Endometrium (tissue), 2 donors: Measurements from ENCODE around the gene MAN1C1.

Experiments used
- FAIRE-seq: peaks from 2 replicates; lab custom pipeline; 2012; peaks lifted over from hg19 to GRCh38; lab: Jason Lieb, UNC
- donor health status: control.
- donor health status: control.

MAN1C1 gene

DNA sequence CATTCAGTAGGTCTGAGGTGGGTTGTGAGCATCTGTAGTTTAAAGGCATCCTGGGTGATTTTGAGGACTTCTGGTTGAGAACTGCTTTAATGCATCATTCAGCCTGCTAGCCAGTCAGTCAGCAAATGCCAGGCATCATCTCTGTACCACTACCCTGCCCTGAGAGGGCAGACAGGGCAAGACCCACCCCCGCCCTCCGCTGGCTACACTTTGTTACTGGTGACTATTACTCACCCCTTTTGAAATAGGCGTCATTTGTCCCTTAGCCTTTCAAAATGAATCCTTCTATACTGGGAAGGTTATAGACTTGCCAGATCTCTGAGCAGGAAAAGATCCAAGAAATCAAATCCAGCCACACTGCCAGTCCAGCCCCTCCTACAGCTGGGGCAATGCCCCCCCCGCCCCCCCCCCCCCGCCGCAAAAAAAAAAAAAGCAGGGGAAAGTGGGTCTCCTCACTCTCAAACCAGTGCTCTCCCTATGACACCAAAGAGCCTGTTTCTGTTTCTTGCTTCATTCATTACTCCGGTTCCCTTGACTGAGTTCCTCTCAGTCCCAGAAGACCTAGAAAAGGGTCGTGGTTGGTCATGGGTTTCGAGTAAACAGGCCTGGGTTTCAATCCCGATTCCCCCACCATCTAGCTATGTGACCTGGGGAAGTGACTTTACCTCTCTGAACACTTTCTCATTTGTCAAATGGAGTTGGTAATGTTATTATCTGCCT lies 187.8 kb downstream of the MAN1C1 start:
- FAIRE-seq, result no peak

DNA sequence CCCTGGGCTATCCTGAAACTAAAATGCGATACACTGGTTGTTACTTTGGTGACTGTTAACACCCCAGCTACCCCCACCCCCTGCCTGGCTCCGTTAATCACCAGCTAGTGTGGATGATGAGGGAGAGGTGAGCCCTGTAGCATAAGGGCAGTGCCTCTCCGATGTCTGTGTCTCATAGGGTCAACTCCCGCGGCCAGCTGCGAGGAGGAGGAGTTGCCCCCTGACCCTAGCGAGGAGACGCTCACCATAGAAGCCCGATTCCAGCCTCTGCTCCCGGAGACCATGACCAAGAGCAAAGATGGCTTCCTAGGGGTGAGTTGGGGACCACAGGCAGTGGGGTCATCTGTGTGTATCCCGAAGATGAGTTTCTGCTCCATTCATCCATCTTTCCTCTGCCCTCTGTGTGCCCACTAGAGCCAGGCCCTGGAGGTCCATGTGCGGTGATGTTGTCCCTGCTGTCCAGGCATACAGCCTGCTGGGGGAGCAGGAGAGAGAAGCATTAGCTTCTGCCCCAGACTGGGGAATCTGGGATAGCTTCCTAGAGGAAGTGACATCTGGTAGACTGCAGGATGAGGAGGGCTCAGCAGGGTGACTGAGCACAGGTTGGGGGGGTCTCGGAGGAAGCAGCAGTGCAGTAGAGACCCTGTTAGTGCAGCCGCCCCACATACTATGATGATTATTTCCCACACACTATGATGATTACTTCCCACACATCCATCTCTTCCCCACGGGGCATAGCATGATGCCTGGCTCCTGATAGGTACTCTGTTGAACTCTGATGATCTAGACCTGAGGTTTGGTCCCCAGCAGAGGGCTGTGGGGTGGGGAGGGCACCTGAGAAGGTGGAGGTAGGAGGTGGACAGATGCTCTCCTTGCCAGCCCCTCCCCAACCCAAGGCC lies 188.6 kb downstream of the MAN1C1 start:
- FAIRE-seq, result no peak

DNA sequence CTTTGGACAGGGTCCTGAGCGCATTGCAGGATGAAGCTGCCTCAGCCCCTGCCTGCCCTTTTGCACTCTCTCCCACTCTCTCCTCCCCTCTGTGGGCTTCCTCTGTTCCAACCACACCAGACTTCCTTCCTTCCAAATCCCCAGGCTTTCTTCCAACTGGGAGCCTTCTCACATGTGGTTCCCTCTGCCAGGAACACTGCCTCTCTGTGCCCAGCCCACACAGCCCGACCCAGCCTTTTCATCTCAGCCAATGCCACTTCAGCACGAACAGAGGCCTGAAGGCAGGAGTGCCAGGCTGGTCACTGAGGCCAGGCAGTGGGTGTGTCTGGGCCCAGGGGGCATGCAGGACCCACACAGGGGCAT lies 189.3 kb downstream of the MAN1C1 start:
- no peak for FAIRE-seq

DNA sequence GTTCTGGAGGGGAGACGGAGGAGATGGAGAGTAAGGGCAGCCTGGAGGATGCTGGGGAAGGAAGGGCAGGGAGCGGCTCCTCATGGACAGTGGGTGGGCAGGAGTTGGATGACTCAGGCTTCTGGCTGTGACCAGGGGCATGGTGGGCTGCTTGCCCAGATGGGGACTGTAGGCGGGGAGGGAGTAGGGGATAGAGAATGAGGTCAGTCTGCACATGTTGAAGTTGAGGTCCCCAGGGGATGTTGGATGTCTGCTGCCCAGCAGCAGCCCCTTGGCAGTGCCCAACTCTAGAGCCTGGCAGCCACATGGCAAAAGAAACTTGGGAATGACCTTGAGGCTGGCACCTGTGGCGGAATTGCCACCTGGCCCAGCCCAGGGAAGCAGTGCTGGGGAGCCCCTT lies 189.8 kb downstream of the MAN1C1 start:
- no peak for FAIRE-seq

- FAIRE-seq, result no peak
Observed at GRCh38 chr1:25807480-25808390, 191.1 kb downstream of the MAN1C1 start.

DNA sequence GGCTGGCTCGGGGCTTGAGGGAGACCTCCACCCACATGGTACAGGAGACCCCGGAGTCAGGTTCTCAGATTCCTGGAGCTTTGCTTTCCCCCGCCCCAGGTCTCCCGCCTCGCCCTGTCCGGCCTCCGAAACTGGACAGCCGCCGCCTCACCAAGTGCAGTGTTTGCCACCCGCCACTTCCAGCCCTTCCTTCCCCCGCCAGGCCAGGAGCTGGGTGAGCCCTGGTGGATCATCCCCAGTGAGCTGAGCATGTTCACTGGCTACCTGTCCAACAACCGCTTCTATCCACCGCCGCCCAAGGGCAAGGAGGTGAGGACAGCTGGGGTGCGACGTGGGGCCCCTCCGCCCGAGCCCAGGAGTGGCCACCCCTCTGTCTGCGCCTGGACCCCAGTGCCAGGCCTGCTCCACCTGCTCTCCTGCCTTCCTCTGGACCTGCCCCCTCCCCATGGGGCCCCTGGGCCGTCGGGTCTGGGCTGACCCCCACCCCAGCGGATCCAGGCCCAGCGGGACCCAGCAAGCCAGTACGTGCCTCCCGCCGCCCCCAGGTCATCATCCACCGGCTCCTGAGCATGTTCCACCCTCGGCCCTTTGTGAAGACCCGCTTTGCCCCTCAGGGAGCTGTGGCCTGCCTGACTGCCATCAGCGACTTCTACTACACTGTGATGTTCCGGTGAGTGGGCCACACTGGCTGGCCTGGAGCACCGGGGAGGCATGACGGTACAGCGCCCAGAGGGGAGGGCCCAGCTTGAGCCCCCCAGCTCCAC lies 192.1 kb downstream of the MAN1C1 start:
- no peak for FAIRE-seq

DNA sequence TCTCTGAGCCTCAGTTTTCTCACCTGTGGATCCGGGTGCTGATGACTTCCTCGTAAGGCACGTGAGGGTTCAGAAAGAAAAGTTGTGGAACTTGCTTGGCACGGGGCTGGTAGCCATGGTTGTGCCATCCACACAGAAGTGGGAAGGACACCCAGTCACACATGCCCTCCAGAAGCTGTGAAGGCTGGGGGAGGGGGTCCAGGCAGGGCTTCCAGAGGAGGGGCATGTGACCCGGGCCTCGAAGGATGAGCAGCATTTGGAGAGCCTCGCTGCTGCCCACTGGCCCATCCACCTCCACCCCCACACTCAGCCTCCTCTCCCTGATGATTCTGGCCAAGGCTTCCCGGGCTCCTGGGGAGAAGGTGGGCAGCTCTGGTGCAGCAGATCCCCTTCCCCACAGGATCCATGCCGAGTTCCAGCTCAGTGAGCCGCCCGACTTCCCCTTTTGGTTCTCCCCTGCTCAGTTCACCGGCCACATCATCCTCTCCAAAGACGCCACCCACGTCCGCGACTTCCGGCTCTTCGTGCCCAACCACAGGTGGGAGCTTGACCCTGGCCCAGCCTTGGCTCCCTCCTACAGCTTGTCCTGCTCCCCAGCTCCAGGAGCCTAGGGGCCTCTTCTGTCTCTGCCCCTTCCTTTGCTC lies 192.8 kb downstream of the MAN1C1 start:
- no peak for FAIRE-seq

DNA sequence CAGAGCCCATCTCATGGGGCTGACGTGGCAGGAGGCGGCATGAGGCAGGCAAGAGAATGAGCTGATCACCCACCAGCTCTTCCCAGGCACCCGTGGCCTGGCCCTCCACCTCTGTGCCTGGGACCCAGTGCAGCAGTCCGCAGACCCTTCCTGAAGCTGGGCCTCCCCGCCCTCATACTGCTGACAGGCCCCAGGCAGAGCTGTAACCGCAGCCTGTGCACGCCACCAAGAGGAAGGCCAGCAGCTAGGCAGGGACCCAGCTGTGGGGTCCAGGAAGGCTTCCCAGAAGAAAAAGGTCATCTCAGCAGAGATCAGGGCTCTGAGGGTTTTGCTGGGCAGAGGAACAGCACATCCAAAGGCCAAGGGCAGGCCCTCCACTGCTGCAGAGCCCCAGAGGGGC lies 193.3 kb downstream of the MAN1C1 start:
- FAIRE-seq, result no peak

- FAIRE-seq, result no peak
Observed at GRCh38 chr1:25810341-25811299, 194.0 kb downstream of the MAN1C1 start.

- FAIRE-seq, result no peak
Observed at GRCh38 chr1:25811384-25812082, 194.9 kb downstream of the MAN1C1 start.

GRCh38 chr1:25813071-25813733 lies 196.6 kb downstream of the MAN1C1 start:
- FAIRE-seq, result no peak

DNA sequence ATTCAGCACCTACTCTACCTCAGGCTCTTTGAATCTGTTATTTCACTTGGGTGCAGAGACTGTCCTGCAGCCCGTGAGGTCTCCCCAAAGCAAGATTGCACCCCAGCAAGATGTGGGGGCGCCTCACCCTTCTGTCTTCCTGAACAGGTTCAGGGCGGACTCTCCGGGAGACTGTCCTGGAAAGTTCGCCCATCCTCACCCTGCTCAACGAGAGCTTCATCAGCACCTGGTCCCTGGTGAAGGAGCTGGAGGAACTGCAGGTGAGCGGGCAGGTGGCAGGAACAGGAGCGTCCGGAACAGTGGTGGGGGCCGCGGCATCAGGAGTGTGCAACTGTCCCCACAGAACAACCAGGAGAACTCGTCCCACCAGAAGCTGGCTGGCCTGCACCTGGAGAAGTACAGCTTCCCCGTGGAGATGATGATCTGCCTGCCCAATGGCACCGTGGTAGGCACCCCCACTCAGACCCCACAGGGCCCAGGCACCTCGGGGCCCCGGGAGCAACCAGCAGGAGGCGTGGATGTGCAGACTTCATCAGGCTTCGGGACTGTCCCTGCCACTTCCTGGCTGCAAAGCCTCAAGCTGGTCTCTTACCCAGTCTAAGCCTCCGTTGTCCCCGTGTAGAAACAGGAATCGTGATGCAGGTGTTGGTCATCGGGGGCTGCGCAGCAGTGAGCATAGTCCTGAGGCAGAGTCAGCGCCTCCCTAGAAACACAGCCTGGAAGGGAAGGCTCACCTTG lies 197.3 kb downstream of the MAN1C1 start:
- no peak for FAIRE-seq

DNA sequence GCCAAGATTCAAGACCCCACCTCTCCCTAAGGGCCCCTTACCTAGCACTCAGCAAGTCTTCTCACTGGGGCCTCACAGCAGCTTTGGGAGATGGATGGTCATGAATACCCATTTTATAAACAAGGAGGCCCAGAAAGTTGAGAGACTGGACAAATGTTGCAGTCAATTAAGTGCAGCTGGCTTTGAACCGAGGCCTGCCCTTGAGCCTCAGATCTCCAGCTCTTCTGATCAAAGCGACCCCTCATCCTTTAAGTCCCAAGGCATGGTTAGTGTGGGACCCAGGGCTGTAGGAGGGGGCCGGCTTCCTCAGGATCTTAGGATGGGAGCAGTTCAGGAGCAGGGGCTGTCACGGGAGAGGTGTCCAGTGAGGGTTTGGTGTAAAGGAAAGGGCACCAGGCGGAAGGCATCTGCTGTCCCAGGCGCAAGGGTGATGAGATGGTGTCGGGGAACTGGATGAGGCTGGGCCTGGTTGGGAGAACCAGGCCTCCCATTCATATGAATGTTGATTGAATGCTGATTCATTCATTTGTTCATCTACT lies 198.0 kb downstream of the MAN1C1 start:
- FAIRE-seq, result no peak

DNA sequence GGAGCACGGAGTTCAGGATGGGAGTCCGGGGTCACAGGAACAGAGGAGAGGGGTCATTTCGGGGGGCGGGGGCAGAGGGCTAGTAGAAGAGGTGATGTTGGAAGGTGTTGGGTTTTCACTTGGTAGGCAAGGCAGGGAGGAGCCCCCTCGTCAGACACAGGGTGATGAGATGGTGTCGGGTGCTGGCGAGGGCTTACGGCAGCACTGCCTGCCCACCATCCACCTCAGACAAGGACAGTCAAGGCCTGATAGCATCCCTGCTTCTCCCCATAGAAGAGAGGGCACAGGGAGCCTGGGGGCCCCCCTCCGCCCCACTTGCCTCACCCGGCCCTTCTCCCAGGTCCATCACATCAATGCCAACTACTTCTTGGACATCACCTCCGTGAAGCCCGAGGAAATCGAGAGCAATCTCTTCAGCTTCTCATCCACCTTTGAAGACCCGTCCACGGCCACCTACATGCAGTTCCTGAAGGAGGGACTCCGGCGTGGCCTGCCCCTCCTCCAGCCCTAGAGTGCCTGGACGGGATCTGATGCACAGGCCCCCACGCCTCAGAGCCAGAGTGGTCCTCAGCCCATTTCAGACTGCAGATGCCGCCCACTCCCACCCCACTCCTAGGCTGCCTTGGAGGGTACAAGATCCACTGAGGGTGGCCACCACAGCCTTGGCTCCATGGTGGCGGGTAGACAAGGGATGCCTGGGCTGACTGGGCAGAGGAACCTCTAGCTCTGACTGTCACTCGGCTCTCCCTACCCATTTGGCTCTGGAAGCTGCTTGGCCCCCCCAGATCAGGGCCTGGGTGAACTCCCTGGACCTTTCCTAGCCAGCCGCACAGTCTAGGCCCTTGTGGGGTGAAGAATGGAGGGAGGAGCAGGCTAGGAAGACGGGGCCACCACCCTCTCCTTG lies 198.9 kb downstream of the MAN1C1 start:
- FAIRE-seq, result no peak

DNA sequence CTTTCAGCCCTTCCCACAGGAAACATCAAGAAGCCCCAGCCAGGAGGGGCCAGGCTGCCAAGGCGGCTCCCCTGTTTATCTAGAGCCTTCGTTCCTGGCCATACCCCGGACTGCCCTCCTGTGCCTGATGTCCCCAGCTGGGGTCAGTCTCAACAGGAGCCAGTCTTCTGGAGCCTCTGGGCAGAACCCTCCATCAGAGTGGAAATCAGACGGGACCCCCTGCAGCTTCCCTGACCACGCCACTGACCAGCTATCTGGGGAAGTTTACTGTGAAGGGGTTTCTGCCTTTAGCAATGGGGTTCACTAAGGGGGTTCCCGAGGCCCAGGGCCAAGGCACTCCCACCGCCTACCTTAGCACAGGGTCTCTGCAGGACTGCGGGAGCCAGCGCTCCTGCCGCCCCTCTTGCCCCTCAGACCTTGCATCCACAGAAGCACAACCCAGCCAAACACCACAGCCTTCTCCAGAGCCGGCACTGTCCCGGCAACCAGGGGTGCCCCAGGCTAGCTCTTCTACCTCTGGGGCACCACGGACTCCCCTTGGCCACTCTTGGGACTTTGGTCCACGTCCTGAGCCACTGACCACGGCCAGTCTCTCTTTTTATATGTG lies 199.6 kb downstream of the MAN1C1 start:
- no peak for FAIRE-seq

- FAIRE-seq, result no peak
Observed at GRCh38 chr1:25817840-25818501, 201.4 kb downstream of the MAN1C1 start.
